Testis (tissue), 3 donors: Measurements from ENCODE around the gene ANP32B. TPM values are rescaled to one million over a fixed set of nuclear protein-coding genes. Genes with fewer than 3 reads are reported as not detected.

Experiments used
- DNase-seq: peaks from one replicate; pipeline ENCODE4 v3.0.0-alpha.2; 2019
- H3K27ac ChIP-seq, 2 donors: fragments of 200-600 bp; sonication (generic); one replicate each; pipeline ENCODE4 v1.5.1; 2019
- H3K27me3 ChIP-seq: fragments of 200-600 bp; sonication (generic); one replicate; pipeline ENCODE4 v1.5.1; 2019
- H3K36me3 ChIP-seq: fragments of 200-600 bp; sonication (generic); one replicate; pipeline ENCODE4 v1.5.1; 2017; ENCODE audit warnings: low read depth; ENCODE audit errors: missing control alignments
- H3K4me1 ChIP-seq: fragments of 200-600 bp; sonication (generic); one replicate; pipeline ENCODE4 v1.5.1; 2019
- H3K4me3 ChIP-seq, 2 donors: fragments of 200-600 bp; sonication (generic); one replicate each; pipeline ENCODE4 v1.5.1; 2017 to 2019
- H3K9me3 ChIP-seq: fragments of 200-600 bp; sonication (generic); one replicate; pipeline ENCODE4 v1.5.1; 2017
- CTCF ChIP-seq, 3 experiments: fragments of 450-650 bp in 2 of 3; fragments of 200-600 bp in 1 of 3; sonication (generic) in 1 of 3; IDR thresholded peaks; one replicate each; pipeline ENCODE4 v1.5.1; 2016 to 2019; ENCODE audit warnings: antibody characterized with exemption in 3 of 3, mild to moderate bottlenecking in 2 of 3, moderate library complexity in 1 of 3
- POLR2A ChIP-seq: fragments of 450-650 bp; IDR thresholded peaks from one replicate; pipeline ENCODE4 v1.6.1; 2017; ENCODE audit warnings: antibody characterized with exemption, mild to moderate bottlenecking, moderate library complexity
- WGBS, 2 donors: methylation state at CpG; one replicate each; pipeline ENCODE4 v1.1.5; 2018; 5-methylcytosine and 5-hydroxymethylcytosine counted together
- intact Hi-C: fragments of 100-400 bp; cut with DNase I; formaldehyde crosslinking; loops from one replicate; pipeline ENCODE4 v1.15.1; 2023; ENCODE audit warnings: low total_unique reads
- polyA plus RNA-seq: library from polyadenylated mRNA; stranded (reverse); fragments of 350-450 nt; fragmentation: Illumina TruSeq; extraction: RNeasy Lipid Tissue Mini Kit (QIAGEN cat#74804); gene quantifications from one replicate; pipeline ENCODE4 v1.2.3, GENCODE V29; 2014; ENCODE audit warnings: low read depth, low replicate concordance; ENCODE audit not compliant: insufficient read depth
- total RNA-seq, 2 donors: library from RNA; depleted of rRNA; stranded (reverse); fragments of >200 nt; gene quantifications; one replicate each; pipeline ENCODE4 v1.2.3, GENCODE V29; 2016

ANP32B gene
- total and polyA plus RNA-seq, 3 donors from 2014 or later: 33.8 to 89.6 (median 54.3) TPM

- intact Hi-C loops: no loop called here
- WGBS, 2 donors: 90 to 95% methylated on average over 9 of the region's 9 CpGs
- H3K36me3 ChIP-seq: no peaks in the 10 kb centered on the region
Observed at GRCh38 chr9:98046180-98046543, 63.0 kb downstream of the ANP32B start.

GRCh38 chr9:98047002-98047401 is 63.9 kb downstream of the ANP32B start:
- 86 to 87% methylated on average over 5 of the region's 5 CpGs for WGBS, 2 donors
- intact Hi-C loops: no loop called here
- H3K27me3 ChIP-seq: no peaks in the 10 kb centered on the region
- H3K9me3 ChIP-seq: no peaks in the 10 kb centered on the region
- no peaks in the 10 kb centered on the region for H3K4me1 ChIP-seq
- H3K36me3 ChIP-seq: no peaks in the 10 kb centered on the region
- TF ChIP-seq CTCF (IDR thresholded peaks at IDR 0.05): no peak
- TF ChIP-seq POLR2A: no peak
- no peak for DNase-seq
- no peak overlapping the region for H3K4me3 ChIP-seq
- no peak overlapping the region for H3K27ac ChIP-seq

More at GRCh38 chr9:98046180-98046543, 63.0 kb downstream of the ANP32B start:
- Histone ChIP-seq H3K4me1 (no peaks in the 10 kb centered on the region), H3K27ac (no peak overlapping the region), H3K9me3 (no peaks in the 10 kb centered on the region), H3K27me3 (no peaks in the 10 kb centered on the region), H3K4me3 (no peak overlapping the region)
- TF ChIP-seq POLR2A (no peak), CTCF (IDR thresholded peaks at IDR 0.05) (no peak)
- no peak for DNase-seq

- H3K36me3 ChIP-seq: no peaks in the 10 kb centered on the region
- no peak for TF ChIP-seq CTCF (IDR thresholded peaks at IDR 0.05)
- no peak for TF ChIP-seq POLR2A
- H3K27me3 ChIP-seq: no peaks in the 10 kb centered on the region
- intact Hi-C loops: no loop called here
- 87 to 90% methylated on average over 1 of the region's 1 CpG for WGBS, 2 donors
- DNase-seq: no peak
- no peak overlapping the region for H3K4me3 ChIP-seq
- no peaks in the 10 kb centered on the region for H3K4me1 ChIP-seq
- H3K27ac ChIP-seq: no peak overlapping the region
- no peaks in the 10 kb centered on the region for H3K9me3 ChIP-seq
Observed at GRCh38 chr9:98049288-98050072, 66.3 kb downstream of the ANP32B start.

- no peaks in the 10 kb centered on the region for H3K4me1 ChIP-seq
- intact Hi-C loops: no loop called here
- TF ChIP-seq CTCF (IDR thresholded peaks at IDR 0.05): no peak
- TF ChIP-seq POLR2A: no peak
- no peaks in the 10 kb centered on the region for H3K36me3 ChIP-seq
- H3K9me3 ChIP-seq: no peaks in the 10 kb centered on the region
- no peak for DNase-seq
- WGBS, 2 donors: 90 to 91% methylated on average over 4 of the region's 4 CpGs
- H3K27me3 ChIP-seq: no peaks in the 10 kb centered on the region
- H3K4me3 ChIP-seq: no peak overlapping the region
- no peak overlapping the region for H3K27ac ChIP-seq
Observed at GRCh38 chr9:98050351-98050750, 67.2 kb downstream of the ANP32B start.
